HG03108 (cell line): ENCODE data around the gene TDRD10.

ENCODE experiments used
- ATAC-seq: cut with Tn5 transposase; IDR thresholded peaks from one replicate; pipeline ENCODE4 v1.9.1; 2021; ENCODE audit warnings: moderate library complexity; ENCODE audit not compliant: unreplicated experiment

Gene TDRD10

DNA sequence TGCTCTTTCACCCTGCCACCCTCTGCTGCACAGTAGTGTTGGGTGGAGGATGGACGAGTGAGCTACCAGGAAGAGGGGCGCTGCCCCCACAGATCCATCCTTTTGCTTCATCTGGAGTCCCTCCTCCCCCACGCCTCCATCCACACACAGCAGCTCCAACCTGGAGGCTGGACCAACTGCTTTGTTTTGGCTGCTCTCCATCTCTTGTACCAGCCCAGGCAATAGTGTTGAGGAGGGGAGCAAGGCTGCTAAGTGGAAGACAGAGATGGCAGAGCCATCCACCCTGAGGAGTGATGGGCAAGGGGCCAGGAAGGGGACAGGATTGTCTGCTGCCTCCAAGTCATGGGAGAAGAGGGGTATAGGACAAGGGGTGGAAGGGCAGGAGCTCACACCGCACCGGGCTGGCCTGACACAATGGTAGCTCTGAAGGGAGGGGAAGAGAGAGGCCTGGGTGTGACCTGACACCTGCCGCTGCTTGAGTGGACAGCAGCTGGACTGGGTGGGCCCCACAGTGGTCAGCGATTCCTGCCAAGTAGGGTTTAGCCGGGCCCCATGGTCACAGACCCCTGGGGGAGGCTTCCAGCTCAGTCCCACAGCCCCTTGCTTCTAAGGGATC lies 74.0 kb downstream of the TDRD10 start:
- ATAC-seq = no peak

DNA sequence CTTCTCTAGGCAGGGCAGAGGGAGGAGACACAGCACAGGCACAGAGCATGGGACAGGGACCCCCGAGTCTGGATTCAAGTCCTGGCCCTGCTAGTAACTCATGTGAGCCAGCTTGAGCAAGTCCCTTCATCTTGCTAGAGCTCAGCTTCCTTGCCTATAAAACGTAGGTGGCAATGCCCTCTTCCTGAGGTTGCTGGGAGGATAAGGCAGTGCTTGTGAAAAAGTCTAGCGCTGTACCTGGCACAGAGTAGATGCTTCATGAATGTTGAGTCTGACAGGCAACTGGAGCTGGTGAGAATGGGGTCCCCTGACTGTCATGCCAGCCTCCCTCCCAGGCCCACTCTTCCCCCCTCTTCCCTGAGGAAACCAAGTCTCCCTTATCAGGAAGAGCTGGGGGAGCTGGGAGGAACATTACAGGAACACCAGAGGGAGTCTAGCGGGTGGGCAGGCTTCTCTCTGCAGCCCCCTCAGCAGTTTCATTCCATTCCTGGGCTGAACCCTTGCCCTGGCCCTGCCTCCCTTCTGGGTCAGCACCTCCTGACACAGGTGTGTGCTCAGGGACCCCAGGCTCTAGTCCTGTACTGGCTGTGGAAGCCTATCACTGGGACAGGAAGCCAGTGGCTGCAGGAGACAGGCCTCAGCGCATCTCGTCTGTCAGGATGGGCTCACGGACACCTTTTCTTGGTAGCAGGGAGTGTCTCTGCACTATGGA lies 75.5 kb downstream of the TDRD10 start:
- ATAC-seq = no peak

- ATAC-seq = no peak
Measured at GRCh38 chr1:154578058-154578418, 76.0 kb downstream of the TDRD10 start.

- no peak for ATAC-seq
Measured at GRCh38 chr1:154579374-154579773, 77.4 kb downstream of the TDRD10 start.

DNA sequence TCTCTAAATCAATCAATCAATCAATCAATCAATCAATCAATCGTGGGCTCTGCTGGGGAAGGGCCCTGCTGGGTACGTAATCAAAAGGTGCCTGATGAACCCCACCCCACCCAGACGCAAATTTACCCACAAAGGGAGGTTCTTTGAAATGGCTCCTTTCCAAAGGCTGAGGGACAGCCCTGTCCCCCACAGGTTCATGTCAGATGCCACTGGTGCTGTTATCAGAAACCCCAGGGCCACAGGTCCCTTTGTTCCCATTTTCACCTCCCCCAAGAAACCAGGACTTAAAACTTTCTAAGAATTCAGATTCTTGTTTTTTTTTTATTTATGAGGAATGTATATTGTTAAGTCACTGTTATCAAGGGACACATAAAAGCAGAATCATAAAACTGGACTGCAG lies 79.7 kb downstream of the TDRD10 start:
- no peak for ATAC-seq

DNA sequence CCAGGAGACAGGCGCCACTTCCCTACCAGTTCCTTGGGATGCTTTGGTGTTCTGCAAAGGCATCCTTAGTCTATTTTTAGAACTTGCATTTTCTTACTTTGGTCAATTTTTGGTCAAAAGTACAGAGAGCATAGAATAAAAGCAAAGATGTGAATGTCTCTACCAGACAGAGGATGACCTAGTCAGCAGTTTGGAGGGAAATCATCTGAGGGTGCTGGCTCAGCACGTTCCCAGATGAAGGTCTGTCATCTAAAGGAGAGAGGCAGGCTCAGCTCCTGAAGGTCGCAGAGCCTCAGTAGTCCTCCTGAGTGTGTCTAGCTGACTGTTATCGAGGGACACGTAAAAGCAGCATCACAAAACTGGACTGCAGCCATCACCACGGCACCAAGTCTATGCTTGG lies 80.9 kb downstream of the TDRD10 start:
- ATAC-seq = no peak

- no peak for ATAC-seq
Measured at GRCh38 chr1:154583773-154584172, 81.8 kb downstream of the TDRD10 start.

GRCh38 chr1:154584267-154584994 lies 82.4 kb downstream of the TDRD10 start:
- ATAC-seq = no peak

GRCh38 chr1:154586231-154586630 lies 84.2 kb downstream of the TDRD10 start:
- ATAC-seq = no peak

- ATAC-seq = no peak
Measured at GRCh38 chr1:154586641-154587040, 84.6 kb downstream of the TDRD10 start.

GRCh38 chr1:154589780-154590179 lies 87.8 kb downstream of the TDRD10 start:
- ATAC-seq = no peak

DNA sequence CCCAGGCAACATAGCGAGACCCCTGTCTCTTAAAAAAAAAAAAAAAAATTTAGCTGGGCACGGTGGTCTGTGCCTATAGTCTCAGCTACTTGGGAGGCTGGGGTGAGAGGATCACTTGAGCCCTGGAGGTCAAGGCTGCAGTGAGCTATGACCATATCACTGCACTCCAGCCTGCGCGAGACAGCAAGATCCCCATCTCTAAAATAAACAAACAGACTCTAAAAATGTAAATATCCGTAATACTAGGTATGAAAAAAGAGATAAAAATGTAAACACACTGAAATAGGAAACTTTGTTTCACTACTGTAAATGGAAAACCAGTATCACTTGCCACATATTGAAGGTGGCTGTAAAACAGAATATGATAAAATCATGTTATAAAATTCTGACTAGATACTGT lies 88.7 kb downstream of the TDRD10 start:
- no peak for ATAC-seq

DNA sequence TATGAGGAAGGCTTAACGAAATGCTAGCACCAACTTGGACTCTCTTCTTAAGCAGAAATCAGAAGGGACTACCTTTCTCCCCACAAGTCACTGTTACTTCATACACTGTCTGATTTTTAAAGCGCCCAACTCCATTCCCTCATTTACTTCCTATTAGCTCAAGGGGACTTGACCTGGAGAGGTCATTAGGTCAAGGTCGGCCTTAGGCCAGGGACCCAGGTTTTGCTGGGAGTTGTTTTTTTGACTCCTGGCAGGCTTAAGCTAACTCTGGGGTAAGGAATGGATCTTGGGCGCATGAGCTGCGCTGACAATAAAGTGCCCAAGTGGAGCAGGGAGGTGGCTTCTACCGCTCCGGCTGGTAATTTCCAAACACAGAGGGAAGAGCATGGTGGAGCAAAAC lies 89.2 kb downstream of the TDRD10 start:
- ATAC-seq = no peak

DNA sequence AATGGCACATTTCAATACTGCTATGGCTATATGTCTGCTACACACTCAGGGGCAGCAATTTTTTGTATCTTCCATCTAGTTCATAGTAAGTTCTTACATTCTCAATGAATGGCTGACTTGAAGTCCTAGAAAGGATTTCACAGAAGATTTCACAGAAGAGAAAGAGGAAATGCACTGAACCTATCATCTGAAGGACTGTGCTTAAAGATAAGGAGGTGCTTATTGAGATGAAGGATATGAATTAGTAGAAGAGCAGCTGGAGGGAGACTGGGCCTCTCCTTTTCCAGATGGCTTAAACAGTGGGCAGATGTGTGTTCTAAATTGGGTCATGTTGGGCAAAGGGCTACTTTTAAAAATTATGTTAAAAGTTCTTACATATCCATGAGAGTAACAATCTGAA lies 91.4 kb downstream of the TDRD10 start:
- no peak for ATAC-seq

- no peak for ATAC-seq
Measured at GRCh38 chr1:154594811-154595210, 92.8 kb downstream of the TDRD10 start.

GRCh38 chr1:154595621-154596020 lies 93.6 kb downstream of the TDRD10 start:
- ATAC-seq = no peak
